MCF 10A (cell line): ENCODE data around the gene NOM1. TPM values are rescaled to one million over a fixed set of nuclear protein-coding genes. Genes with fewer than 3 reads are reported as not detected.
"Not testable (repeated sequence)": the region's sequence is repeated elsewhere in the genome, so short reads cannot be mapped to it uniquely, and the experiment has no call there.

Experiments
- BruUV-seq: library from RNA; stranded (reverse); fragments of 400-500 nt; replicated peaks from 2 replicates; lab custom pipeline; 2021; lab: Mats Ljungman, UMichigan
- CTCF ChIA-PET: fragments of 300-600 bp; sonication (Branson Sonifier 250); formaldehyde crosslinking; extraction: SDS; loops from one replicate; lab custom pipeline; 2021; ENCODE audit warnings: antibody characterized with exemption, inconsistent platforms; lab: Yijun Ruan, JAX
- POLR2A ChIA-PET: fragments of 300-600, 350-650 bp; sonication (Branson Sonifier 250); formaldehyde crosslinking; extraction: SDS; loops from one replicate; lab custom pipeline; 2020; ENCODE audit warnings: antibody characterized with exemption, inconsistent platforms; lab: Yijun Ruan, JAX
- DNase-seq: peaks from one replicate; pipeline ENCODE4 v3.0.0-alpha.2; 2018; ENCODE audit not compliant: unreplicated experiment
- H3K27ac Mint-ChIP-seq: one replicate; pipeline ENCODE4 v1.8.0; 2022; ENCODE audit warnings: mild to moderate bottlenecking, low read depth, mixed read lengths; ENCODE audit not compliant: unreplicated experiment
- H3K27me3 Mint-ChIP-seq: one replicate; pipeline ENCODE4 v1.8.0; 2022; ENCODE audit warnings: mixed read lengths; ENCODE audit not compliant: insufficient read depth, unreplicated experiment
- H3K36me3 Mint-ChIP-seq: one replicate; pipeline ENCODE4 v1.8.0; 2022; ENCODE audit warnings: mild to moderate bottlenecking, moderate library complexity, mixed read lengths; ENCODE audit not compliant: insufficient read depth, unreplicated experiment
- H3K4me1 Mint-ChIP-seq: one replicate; pipeline ENCODE4 v1.8.0; 2022; ENCODE audit warnings: mixed read lengths; ENCODE audit not compliant: insufficient read depth, unreplicated experiment
- H3K4me3 Mint-ChIP-seq: one replicate; pipeline ENCODE4 v1.8.0; 2022; ENCODE audit warnings: mild to moderate bottlenecking, moderate library complexity, mixed read lengths; ENCODE audit not compliant: unreplicated experiment
- H3K9me3 Mint-ChIP-seq: one replicate; pipeline ENCODE4 v1.8.0; 2022; ENCODE audit warnings: mixed read lengths; ENCODE audit not compliant: unreplicated experiment
- intact Hi-C: fragments of 100-400 bp; cut with micrococcal nuclease; formaldehyde crosslinking; loops from 2 replicates; pipeline ENCODE4 v1.14.1; 2022
- total RNA-seq: library from RNA; stranded (reverse); gene quantifications from 2 replicates; pipeline ENCODE4 v1.2.3, GENCODE V29; 2022
- TF ChIP-seq, protein P1 (sequence below): fragments of 200-600 bp; IDR thresholded peaks from one replicate; pipeline ENCODE4 v1.8.0; 2022; ENCODE audit warnings: antibody characterized with exemption, mild to moderate bottlenecking; ENCODE audit not compliant: unreplicated experiment

NOM1 gene
- total RNA-seq, 1 experiment from 2014 or later, result 34.1 TPM

DNA sequence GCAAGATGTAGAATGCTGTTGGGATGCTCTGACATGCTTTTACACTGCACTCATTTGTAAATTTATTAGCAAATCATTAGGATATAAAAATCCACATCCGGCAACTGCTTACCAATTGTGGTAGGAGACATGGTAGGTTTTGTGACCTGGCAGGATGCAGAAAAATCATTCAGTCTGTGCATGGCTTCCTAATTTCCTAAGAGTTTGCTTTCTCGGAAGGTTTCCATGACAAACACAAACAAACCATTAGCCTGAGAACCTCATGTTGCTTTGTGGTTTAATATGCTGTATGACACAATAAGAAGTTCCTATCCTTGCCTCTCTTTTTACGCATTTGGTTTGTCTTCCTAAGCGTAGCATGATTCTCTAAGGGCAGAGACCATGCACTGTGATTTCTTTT is 41.9 kb upstream of the NOM1 start:
- Mint-ChIP-seq H3K27me3 (no peaks in the 10 kb centered on the region), H3K9me3 (no peaks in the 10 kb centered on the region), H3K27ac (peak overlapping the region; percentile 91), H3K36me3 (no peaks in the 10 kb centered on the region), H3K4me3 (peak overlapping the region; percentile 36), H3K4me1 (peaks cover 25% of the 10 kb centered on the region)
- TF ChIP-seq, protein P1, sequence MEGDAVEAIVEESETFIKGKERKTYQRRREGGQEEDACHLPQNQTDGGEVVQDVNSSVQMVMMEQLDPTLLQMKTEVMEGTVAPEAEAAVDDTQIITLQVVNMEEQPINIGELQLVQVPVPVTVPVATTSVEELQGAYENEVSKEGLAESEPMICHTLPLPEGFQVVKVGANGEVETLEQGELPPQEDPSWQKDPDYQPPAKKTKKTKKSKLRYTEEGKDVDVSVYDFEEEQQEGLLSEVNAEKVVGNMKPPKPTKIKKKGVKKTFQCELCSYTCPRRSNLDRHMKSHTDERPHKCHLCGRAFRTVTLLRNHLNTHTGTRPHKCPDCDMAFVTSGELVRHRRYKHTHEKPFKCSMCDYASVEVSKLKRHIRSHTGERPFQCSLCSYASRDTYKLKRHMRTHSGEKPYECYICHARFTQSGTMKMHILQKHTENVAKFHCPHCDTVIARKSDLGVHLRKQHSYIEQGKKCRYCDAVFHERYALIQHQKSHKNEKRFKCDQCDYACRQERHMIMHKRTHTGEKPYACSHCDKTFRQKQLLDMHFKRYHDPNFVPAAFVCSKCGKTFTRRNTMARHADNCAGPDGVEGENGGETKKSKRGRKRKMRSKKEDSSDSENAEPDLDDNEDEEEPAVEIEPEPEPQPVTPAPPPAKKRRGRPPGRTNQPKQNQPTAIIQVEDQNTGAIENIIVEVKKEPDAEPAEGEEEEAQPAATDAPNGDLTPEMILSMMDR, result no peak
- ChIA-PET CTCF (no interaction called here), POLR2A (interaction anchor here (0.8 to 6.0 kb wide), 2 partner anchors 14 to 43 kb away, joined by 3 to 41 read pairs; partner anchors contain the start of gene LMBR1)
- DNase-seq, result peak; percentile 93
- intact Hi-C loops, result no loop called here
- BruUV-seq, result no TSS peak

DNA sequence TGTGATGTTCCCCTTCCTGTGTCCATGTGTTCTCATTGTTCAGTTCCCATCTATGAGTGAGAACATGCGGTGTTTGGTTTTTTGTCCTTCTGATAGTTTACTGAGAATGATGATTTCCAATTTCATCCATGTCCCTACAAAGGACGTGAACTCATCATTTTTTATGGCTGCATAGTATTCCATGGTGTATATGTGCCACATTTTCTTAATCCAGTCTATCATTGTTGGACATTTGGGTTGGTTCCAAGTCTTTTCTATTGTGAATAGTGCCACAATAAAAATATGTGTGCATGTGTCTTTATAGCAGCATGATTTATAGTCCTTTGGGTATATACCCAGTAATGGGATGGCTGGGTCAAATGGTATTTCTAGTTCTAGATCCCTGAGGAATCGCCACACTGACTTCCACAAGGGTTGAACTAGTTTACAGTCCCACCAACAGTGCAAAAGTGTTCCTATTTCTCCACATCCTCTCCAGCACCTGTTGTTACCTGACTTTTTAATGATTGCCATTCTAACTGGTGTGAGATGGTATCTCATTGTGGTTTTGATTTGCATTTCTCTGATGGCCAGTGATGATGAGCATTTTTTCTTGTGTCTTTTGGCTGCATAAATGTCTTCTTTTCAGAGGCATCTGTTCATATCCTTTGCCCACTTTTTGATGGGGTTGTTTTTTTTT is 39.8 kb upstream of the NOM1 start:
- intact Hi-C loops, H3K27ac Mint-ChIP-seq, H3K4me3 Mint-ChIP-seq, CTCF ChIA-PET, POLR2A ChIA-PET, DNase-seq, H3K9me3 Mint-ChIP-seq, H3K36me3 Mint-ChIP-seq, H3K27me3 Mint-ChIP-seq, BruUV-seq: not testable (repeated sequence)
- peaks cover 13% of the 10 kb centered on the region for H3K4me1 Mint-ChIP-seq

DNA sequence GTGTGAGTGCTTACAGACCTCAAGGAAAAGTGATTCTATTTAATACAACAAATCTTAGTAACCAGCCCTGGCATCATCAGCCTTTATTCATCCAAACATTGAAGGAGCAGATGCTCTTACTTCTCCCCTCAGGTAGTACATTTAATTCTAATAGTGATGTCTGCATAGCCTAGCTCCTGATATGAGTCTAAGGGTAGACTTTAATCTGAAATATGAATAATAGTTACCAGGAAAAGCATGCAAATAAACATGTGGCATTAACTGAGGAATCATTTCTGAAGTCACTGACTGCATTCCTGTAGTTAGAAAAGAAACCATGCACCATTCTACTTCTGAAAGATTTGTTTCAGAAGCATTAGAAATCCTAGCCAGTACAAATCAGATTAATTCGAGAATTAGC is 30.9 kb upstream of the NOM1 start:
- Mint-ChIP-seq H3K36me3 (no peaks in the 10 kb centered on the region), H3K4me3 (no peak overlapping the region), H3K9me3 (no peaks in the 10 kb centered on the region), H3K27me3 (no peaks in the 10 kb centered on the region), H3K27ac (no peak overlapping the region), H3K4me1 (no peaks in the 10 kb centered on the region)
- no peak for DNase-seq
- intact Hi-C loops, result no loop called here
- ChIA-PET CTCF (no interaction called here), POLR2A (no interaction called here)
- no TSS peak for BruUV-seq
- TF ChIP-seq, protein P1, result no peak

DNA sequence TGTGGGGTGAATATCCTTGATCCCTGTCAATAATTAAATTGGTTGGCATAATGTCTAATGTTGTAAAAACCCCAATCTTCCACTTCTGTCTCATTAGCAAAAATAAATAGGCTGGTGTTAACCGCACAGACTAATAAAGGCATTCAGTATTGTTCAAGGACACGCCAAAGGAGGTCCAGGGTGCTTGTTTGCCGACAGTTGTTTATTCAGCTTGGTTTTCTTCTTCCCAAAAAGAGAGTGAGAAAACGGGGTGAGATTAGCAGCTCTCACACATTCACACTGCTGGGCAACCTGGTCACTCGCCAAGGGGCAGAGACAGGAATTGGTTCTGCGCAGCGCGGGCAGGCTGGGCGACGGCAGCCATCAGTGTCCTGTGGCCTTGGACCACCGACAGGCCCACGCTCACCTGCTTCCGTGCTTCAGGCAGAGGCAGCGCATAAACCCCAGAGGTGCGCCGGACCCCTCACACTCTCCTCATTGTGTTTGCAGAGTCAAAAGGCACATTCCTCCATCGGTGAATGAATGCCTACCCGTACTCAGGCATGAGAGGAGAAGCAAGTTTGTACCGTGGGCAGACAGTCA is 30.3 kb upstream of the NOM1 start:
- DNase-seq, result no peak
- intact Hi-C loops, result no loop called here
- Mint-ChIP-seq H3K36me3 (no peaks in the 10 kb centered on the region), H3K9me3 (no peaks in the 10 kb centered on the region), H3K4me1 (no peaks in the 10 kb centered on the region), H3K27ac (no peak overlapping the region), H3K27me3 (no peaks in the 10 kb centered on the region), H3K4me3 (no peak overlapping the region)
- no TSS peak for BruUV-seq
- TF ChIP-seq, protein P1, result no peak
- ChIA-PET POLR2A (no interaction called here), CTCF (interaction anchor here (0.7 kb wide), 1 partner anchor 1812 kb away, joined by 3 read pairs; no protein-coding TSS in a partner anchor)
